Panc1 (cell line): Measurements from ENCODE around the gene HMG20B. TPM values are rescaled to one million over a fixed set of nuclear protein-coding genes. Genes with fewer than 3 reads are reported as not detected.
"Not testable (repeated sequence)": the region's sequence is repeated elsewhere in the genome, so short reads cannot be mapped to it uniquely, and the experiment has no call there.

ENCODE experiments used
- ATAC-seq: fragments of 200-7000 bp; cut with Tn5 transposase; 2 replicates; pipeline ENCODE4 v1.9.1; 2020; ENCODE audit warnings: mild to moderate bottlenecking, moderate library complexity
- BruUV-seq: library from RNA; stranded (reverse); fragments of 400-500 nt; replicated peaks from 2 replicates; lab custom pipeline; 2021; lab: Mats Ljungman, UMichigan
- CTCF ChIA-PET: fragments of 300-600 bp; sonication (Branson Sonifier 250); formaldehyde crosslinking; loops from one replicate; lab custom pipeline; 2022; ENCODE audit warnings: antibody characterized with exemption; lab: Charles Lee
- POLR2A ChIA-PET: fragments of 300-600 bp; sonication (Branson Sonifier 250); formaldehyde crosslinking; loops from one replicate; lab custom pipeline; 2022; ENCODE audit warnings: antibody characterized with exemption; lab: Charles Lee
- DNase-seq: peaks from one replicate; pipeline ENCODE4 v3.0.0-alpha.2; 2010; ENCODE audit warnings: low read depth, low spot score
- H3K27ac ChIP-seq: 2 replicates; pipeline ENCODE4 v1.5.1; 2011; ENCODE audit warnings: mild to moderate bottlenecking, low read length, inconsistent platforms
- H3K27me3 ChIP-seq: fragments of 200-500 bp; sonication (Bioruptor generic); 2 replicates; pipeline ENCODE4 v1.6.0; 2014; ENCODE audit warnings: low read length, inconsistent platforms; ENCODE audit not compliant: control insufficient read depth, insufficient read depth
- H3K36me3 ChIP-seq: fragments of 200-500 bp; sonication (Bioruptor generic); 2 replicates; pipeline ENCODE4 v1.5.1; 2014; ENCODE audit warnings: inconsistent platforms, mild to moderate bottlenecking, low read length, moderate library complexity; ENCODE audit not compliant: control insufficient read depth, insufficient read depth
- H3K4me1 ChIP-seq: 2 replicates; pipeline ENCODE4 v1.5.1; 2011; ENCODE audit warnings: inconsistent platforms, mild to moderate bottlenecking, low read length, moderate library complexity; ENCODE audit not compliant: control insufficient read depth, insufficient read depth
- H3K4me3 ChIP-seq, 2 experiments: 2 replicates each; pipeline ENCODE4 v1.5.1; 2011 to 2012; ENCODE audit warnings: low read depth in 2 of 2, low read length in 2 of 2, mild to moderate bottlenecking in 2 of 2, inconsistent platforms in 1 of 2, moderate library complexity in 1 of 2
- H3K9me3 ChIP-seq: fragments of 200-500 bp; sonication (Bioruptor generic); 2 replicates; pipeline ENCODE4 v1.5.1; 2014; ENCODE audit warnings: low read depth, mild to moderate bottlenecking, inconsistent platforms, low read length, moderate library complexity; ENCODE audit not compliant: control insufficient read depth, insufficient read depth
- CTCF ChIP-seq: fragments of 450-650 bp; IDR thresholded peaks from 2 replicates; pipeline ENCODE4 v1.5.1; 2017; ENCODE audit warnings: mild to moderate bottlenecking
- POLR2AphosphoS5 ChIP-seq: IDR thresholded peaks from 2 replicates; pipeline ENCODE4 v1.6.1; 2012; ENCODE audit warnings: mild to moderate bottlenecking, low read depth, low read length, moderate library complexity
- SIN3A ChIP-seq: IDR thresholded peaks from 2 replicates; pipeline ENCODE4 v1.6.1; 2012; ENCODE audit warnings: low read depth, mild to moderate bottlenecking, low read length, moderate library complexity, borderline replicate concordance; ENCODE audit not compliant: insufficient read depth
- TCF7L2 ChIP-seq: IDR thresholded peaks from 2 replicates; pipeline ENCODE4 v1.6.1; 2011; ENCODE audit warnings: mild to moderate bottlenecking, low read depth, low read length, inconsistent platforms
- in situ Hi-C: cut with HindIII; loops from 2 replicates; pipeline ENCODE4 v1.10.0; 2016; ENCODE audit warnings: low sequenced_read_pairs, low pct_unique_long_range_greater_than_20kb
- intact Hi-C: fragments of 100-400 bp; cut with micrococcal nuclease; formaldehyde crosslinking; loops from one replicate; pipeline ENCODE4 v1.10.0; 2022; ENCODE audit not compliant: unreplicated experiment
- total RNA-seq: library from RNA; stranded (reverse); gene quantifications from one replicate; pipeline ENCODE4 v1.2.1, GENCODE V29; 2021; ENCODE audit not compliant: unreplicated experiment
- TF ChIP-seq, protein P1 (sequence below), 2 experiments: IDR thresholded peaks; 2 replicates each; pipeline ENCODE4 v1.6.1; 2011 to 2012; ENCODE audit warnings: low read depth in 2 of 2, control low read depth in 1 of 2, low read length in 1 of 2, mild to moderate bottlenecking in 1 of 2, moderate library complexity in 1 of 2; ENCODE audit not compliant: insufficient read depth in 1 of 2

Gene HMG20B
- total RNA-seq, 1 experiment from 2014 or later: 74.7 TPM

DNA sequence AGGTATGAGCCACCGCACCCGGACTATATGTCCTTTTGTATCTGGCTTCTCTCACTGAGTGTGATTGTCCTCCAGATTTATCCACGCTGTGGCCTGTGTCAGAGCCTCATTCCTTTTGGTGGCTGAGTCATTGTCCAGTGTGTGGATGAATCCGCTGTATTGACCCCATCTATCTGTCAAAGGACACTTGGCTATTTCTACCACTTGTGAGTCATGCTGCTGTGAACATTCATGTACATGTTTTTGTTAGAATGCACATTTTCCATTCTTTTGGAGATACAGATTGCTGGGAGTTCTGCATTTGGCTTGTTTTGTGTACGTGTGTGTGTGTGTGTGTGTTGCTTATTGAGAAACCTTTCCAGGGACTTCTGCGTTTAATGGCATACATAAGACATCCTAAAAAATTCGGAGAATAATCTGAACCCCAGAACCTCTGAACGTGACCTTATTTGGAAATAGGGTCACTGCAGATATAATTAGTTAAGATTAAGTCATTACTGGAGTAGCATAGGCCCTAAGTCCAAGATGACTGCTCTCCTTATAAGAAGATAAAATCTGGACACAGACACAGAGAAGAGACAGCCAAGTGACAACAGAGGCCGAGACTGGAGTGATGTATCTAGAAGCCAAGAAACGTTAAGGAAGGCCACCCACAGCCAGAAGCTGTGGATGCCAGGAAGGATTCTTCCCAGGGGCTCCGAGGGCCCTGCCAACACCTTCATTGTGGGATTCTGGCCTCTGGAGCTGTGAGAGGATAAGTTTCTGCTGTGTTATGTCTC lies 7.6 kb downstream of the HMG20B start:
- no peaks in the 10 kb centered on the region for H3K36me3 ChIP-seq
- TF ChIP-seq POLR2AphosphoS5 (no peak), TCF7L2 (no peak), SIN3A (no peak), CTCF (no peak)
- TF ChIP-seq, protein P1, sequence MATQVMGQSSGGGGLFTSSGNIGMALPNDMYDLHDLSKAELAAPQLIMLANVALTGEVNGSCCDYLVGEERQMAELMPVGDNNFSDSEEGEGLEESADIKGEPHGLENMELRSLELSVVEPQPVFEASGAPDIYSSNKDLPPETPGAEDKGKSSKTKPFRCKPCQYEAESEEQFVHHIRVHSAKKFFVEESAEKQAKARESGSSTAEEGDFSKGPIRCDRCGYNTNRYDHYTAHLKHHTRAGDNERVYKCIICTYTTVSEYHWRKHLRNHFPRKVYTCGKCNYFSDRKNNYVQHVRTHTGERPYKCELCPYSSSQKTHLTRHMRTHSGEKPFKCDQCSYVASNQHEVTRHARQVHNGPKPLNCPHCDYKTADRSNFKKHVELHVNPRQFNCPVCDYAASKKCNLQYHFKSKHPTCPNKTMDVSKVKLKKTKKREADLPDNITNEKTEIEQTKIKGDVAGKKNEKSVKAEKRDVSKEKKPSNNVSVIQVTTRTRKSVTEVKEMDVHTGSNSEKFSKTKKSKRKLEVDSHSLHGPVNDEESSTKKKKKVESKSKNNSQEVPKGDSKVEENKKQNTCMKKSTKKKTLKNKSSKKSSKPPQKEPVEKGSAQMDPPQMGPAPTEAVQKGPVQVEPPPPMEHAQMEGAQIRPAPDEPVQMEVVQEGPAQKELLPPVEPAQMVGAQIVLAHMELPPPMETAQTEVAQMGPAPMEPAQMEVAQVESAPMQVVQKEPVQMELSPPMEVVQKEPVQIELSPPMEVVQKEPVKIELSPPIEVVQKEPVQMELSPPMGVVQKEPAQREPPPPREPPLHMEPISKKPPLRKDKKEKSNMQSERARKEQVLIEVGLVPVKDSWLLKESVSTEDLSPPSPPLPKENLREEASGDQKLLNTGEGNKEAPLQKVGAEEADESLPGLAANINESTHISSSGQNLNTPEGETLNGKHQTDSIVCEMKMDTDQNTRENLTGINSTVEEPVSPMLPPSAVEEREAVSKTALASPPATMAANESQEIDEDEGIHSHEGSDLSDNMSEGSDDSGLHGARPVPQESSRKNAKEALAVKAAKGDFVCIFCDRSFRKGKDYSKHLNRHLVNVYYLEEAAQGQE (IDR thresholded peaks at IDR 0.05; ENCODE audit: insufficient read depth in 1 of 2, low read depth in 2 of 2, low read length in 1 of 2): no peak
- in situ Hi-C loops (no loop called here), intact Hi-C loops (no loop called here)
- no peak overlapping the region for H3K27ac ChIP-seq
- DNase-seq: no peak
- ATAC-seq: no peak
- ChIA-PET CTCF (interaction anchor here (0.8 kb wide), 1 partner anchor 10 kb away, joined by 5 read pairs; no protein-coding TSS in a partner anchor), POLR2A (no interaction called here)
- no peaks in the 10 kb centered on the region for H3K27me3 ChIP-seq
- no peak overlapping the region for H3K4me3 ChIP-seq
- BruUV-seq: no TSS peak
- no peaks in the 10 kb centered on the region for H3K9me3 ChIP-seq
- no peaks in the 10 kb centered on the region for H3K4me1 ChIP-seq

DNA sequence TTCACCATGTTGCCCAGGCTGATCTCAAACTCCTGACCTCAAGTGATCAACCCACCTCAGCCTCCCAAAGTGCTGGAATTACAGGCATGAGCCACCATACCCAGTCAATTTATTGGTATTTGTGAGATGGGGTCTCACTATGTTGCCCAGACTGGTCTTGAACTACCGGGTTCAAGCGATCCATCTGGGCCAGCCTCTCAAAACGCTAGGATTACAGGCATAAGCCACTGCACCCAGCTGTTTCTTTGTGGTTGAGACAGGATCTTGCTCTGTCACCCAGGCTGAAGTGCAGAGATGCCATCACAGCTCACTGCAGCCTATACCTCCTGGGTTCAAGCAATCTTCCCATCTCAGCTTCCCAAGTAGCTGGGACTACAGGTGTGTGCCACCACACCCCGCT lies 9.0 kb downstream of the HMG20B start:
- H3K27me3 ChIP-seq, H3K36me3 ChIP-seq, CTCF ChIA-PET, BruUV-seq, H3K4me1 ChIP-seq, intact Hi-C loops, in situ Hi-C loops, ATAC-seq, H3K9me3 ChIP-seq, H3K4me3 ChIP-seq, DNase-seq, H3K27ac ChIP-seq: not testable (repeated sequence)
- POLR2A ChIA-PET: interaction anchor here (0.6 kb wide), 1 partner anchor 137 kb away, joined by 4 read pairs; no protein-coding TSS in a partner anchor

DNA sequence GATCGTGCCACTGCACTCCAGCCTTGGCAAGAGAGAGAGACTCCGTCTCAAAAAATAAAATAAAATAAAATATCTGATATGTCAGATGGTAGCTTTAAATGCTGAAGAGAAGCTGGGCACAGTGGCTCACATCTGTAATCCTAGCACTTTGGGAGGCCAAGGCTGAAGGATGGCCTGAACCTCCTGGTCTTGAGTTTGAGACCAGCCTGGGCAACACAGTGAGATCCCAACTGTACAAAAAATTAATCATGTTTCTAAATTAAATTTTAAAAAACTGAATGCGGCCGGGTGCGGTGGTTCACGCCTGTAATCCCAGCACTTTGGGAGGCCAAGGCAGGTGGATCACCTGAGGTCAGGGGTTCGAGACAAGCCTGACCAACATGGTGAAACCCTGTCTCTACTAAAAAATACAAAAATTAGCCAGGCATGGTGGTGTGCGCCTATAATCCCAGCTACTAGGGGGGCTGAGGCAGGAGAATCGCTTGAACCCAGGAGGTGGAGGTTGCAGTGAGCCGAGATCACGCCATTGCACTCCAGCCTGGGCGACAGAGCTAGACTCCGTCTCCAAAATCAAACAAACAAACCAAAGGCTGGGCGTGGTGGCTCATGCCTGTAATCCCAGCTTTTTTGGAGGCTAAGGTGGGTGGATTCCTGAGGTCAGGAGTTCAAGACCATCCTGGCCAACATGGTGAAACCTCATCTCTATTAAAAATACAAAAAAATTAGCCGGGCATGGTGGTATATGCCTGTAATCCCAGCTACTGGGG lies 11.5 kb downstream of the HMG20B start:
- H3K4me3 ChIP-seq, ATAC-seq, H3K9me3 ChIP-seq, intact Hi-C loops, BruUV-seq, H3K4me1 ChIP-seq, H3K27me3 ChIP-seq, H3K27ac ChIP-seq, POLR2A ChIA-PET, CTCF ChIA-PET, H3K36me3 ChIP-seq, in situ Hi-C loops, DNase-seq: not testable (repeated sequence)
